ENCODE data around the gene CD2. TPM values are rescaled to one million over a fixed set of nuclear protein-coding genes. Genes with fewer than 3 reads are reported as not detected.

CD2 gene
- total RNA-seq, 4 donors from 2014 or later: 5.0 to 8.7 (median 6.3) TPM; not detected in 1

- 76 to 82% methylated on average over 6 to 7 of the region's 7 CpGs for WGBS, 2 donors (ENCODE audit: low coverage in 1 of 2)
- H3K27ac ChIP-seq: peak overlapping the region in 3 of 4 donors; percentile 3 to 43 (median 31)
- no peaks in the 10 kb centered on the region for H3K27me3 ChIP-seq
- peaks cover 0 to 8% (median 0%) of the 10 kb centered on the region in 4 donors for H3K4me1 ChIP-seq
- peaks cover 16 to 21% of the 10 kb centered on the region in 2 donors for H3K9me3 ChIP-seq
- no peak overlapping the region for H3K4me3 ChIP-seq
- H3K36me3 ChIP-seq: no peaks in the 10 kb centered on the region
- DNase-seq: no peak
- in situ Hi-C loops (cut with MboI; ENCODE audit: low pct_ligation_motif_present in 1 of 4, low pct_unique_long_range_greater_than_20kb in 1 of 4, low sequenced_read_pairs in 3 of 4): loop anchor here (5.0 to 10.0 kb wide), 5 partner anchors 75 to 385 kb away; partner anchors contain the start of gene TRIM45 (in 1 of the 4)
- TF ChIP-seq POLR2A (IDR thresholded peaks at IDR 0.05) (no peak), CTCF (IDR thresholded peaks at IDR 0.05) (no peak), EP300 (IDR thresholded peaks at IDR 0.05; ENCODE audit: low read depth) (no peak), POLR2AphosphoS5 (IDR thresholded peaks at IDR 0.05) (no peak)
- intact Hi-C loops (cut with DNase I; ENCODE audit: low total_unique reads): no loop called here
Observed at GRCh38 chr1:116739371-116740012, 14.7 kb upstream of the CD2 start.

GRCh38 chr1:116740296-116740695 lies 13.9 kb upstream of the CD2 start:
- DNase-seq: no peak
- TF ChIP-seq EP300 (IDR thresholded peaks at IDR 0.05; ENCODE audit: low read depth) (no peak), CTCF (IDR thresholded peaks at IDR 0.05) (no peak), POLR2A (IDR thresholded peaks at IDR 0.05) (no peak), POLR2AphosphoS5 (IDR thresholded peaks at IDR 0.05) (no peak)
- in situ Hi-C loops (cut with MboI; ENCODE audit: low pct_ligation_motif_present in 1 of 4, low pct_unique_long_range_greater_than_20kb in 1 of 4, low sequenced_read_pairs in 3 of 4): loop anchor here in 1 of 4 donors (10.0 kb wide), 1 partner anchor 305 kb away; no protein-coding TSS in a partner anchor
- WGBS, 2 donors (ENCODE audit: low coverage in 1 of 2): 98 to 100% methylated on average over 2 to 6 of the region's 6 CpGs
- no peaks in the 10 kb centered on the region for H3K36me3 ChIP-seq
- no peaks in the 10 kb centered on the region for H3K27me3 ChIP-seq
- intact Hi-C loops (cut with DNase I; ENCODE audit: low total_unique reads): no loop called here
- H3K4me3 ChIP-seq: no peak overlapping the region
- no peak overlapping the region for H3K27ac ChIP-seq
- peaks cover 0 to 8% (median 0%) of the 10 kb centered on the region in 4 donors for H3K4me1 ChIP-seq
- H3K9me3 ChIP-seq: peaks cover 21 to 25% of the 10 kb centered on the region in 2 donors

- intact Hi-C loops (cut with DNase I; ENCODE audit: low total_unique reads) (no loop called here), in situ Hi-C loops (cut with MboI; ENCODE audit: low pct_ligation_motif_present in 1 of 4, low pct_unique_long_range_greater_than_20kb in 1 of 4, low sequenced_read_pairs in 3 of 4) (loop anchor here in 1 of 4 donors (10.0 kb wide), 1 partner anchor 304 kb away; no protein-coding TSS in a partner anchor)
Observed at GRCh38 chr1:116740746-116741145, 13.5 kb upstream of the CD2 start.

More at GRCh38 chr1:116740746-116741145, 13.5 kb upstream of the CD2 start:
- no peak overlapping the region for H3K27ac ChIP-seq
- H3K27me3 ChIP-seq: no peaks in the 10 kb centered on the region
- TF ChIP-seq POLR2A (IDR thresholded peaks at IDR 0.05): no peak
- no peak for TF ChIP-seq POLR2AphosphoS5 (IDR thresholded peaks at IDR 0.05)
- TF ChIP-seq CTCF (IDR thresholded peaks at IDR 0.05): no peak
- TF ChIP-seq EP300 (IDR thresholded peaks at IDR 0.05; ENCODE audit: low read depth): no peak
- no peaks in the 10 kb centered on the region for H3K36me3 ChIP-seq
- DNase-seq: no peak
- peaks cover 21 to 25% of the 10 kb centered on the region in 2 donors for H3K9me3 ChIP-seq
- no peak overlapping the region for H3K4me3 ChIP-seq
- H3K4me1 ChIP-seq: peaks cover 0 to 8% (median 0%) of the 10 kb centered on the region in 4 donors
- WGBS, 2 donors (ENCODE audit: low coverage in 1 of 2): 71 to 80% methylated on average over 1 to 2 of the region's 2 CpGs

All from transverse colon (tissue), 4 donors.